ENCODE measurements around the gene SDE2.

Gene SDE2

GRCh38 chr1:225958041-225958440 lies 41.1 kb downstream of the SDE2 start:
- in situ Hi-C loops (cut with HindIII; ENCODE audit: low sequenced_read_pairs) = no loop called here
- TF ChIP-seq CTCF (IDR thresholded peaks at IDR 0.05; ENCODE audit: low read depth, low read length) = no peak
- DNase-seq (ENCODE audit: low read depth, low spot score) = no peak
- no peak overlapping the region for H3K4me3 ChIP-seq (ENCODE audit: low read depth, low read length)

- in situ Hi-C loops (cut with HindIII; ENCODE audit: low sequenced_read_pairs) = no loop called here
- TF ChIP-seq CTCF (IDR thresholded peaks at IDR 0.05; ENCODE audit: low read depth, low read length) = no peak
- no peak overlapping the region for H3K4me3 ChIP-seq (ENCODE audit: low read depth, low read length)
- DNase-seq (ENCODE audit: low read depth, low spot score) = no peak
Observed at GRCh38 chr1:225954753-225955152, 44.4 kb downstream of the SDE2 start.

- H3K4me3 ChIP-seq (ENCODE audit: low read depth, low read length) = no peak overlapping the region
- no peak for DNase-seq (ENCODE audit: low read depth, low spot score)
- in situ Hi-C loops (cut with HindIII; ENCODE audit: low sequenced_read_pairs) = no loop called here
- TF ChIP-seq CTCF (IDR thresholded peaks at IDR 0.05; ENCODE audit: low read depth, low read length) = no peak
Observed at GRCh38 chr1:225953315-225953714, 45.8 kb downstream of the SDE2 start.

- no peak overlapping the region for H3K4me3 ChIP-seq (ENCODE audit: low read depth, low read length)
- TF ChIP-seq CTCF (IDR thresholded peaks at IDR 0.05; ENCODE audit: low read depth, low read length) = no peak
- no peak for DNase-seq (ENCODE audit: low read depth, low spot score)
- in situ Hi-C loops (cut with HindIII; ENCODE audit: low sequenced_read_pairs) = no loop called here
Observed at GRCh38 chr1:225950905-225951497, 48.1 kb downstream of the SDE2 start.

GRCh38 chr1:225949041-225949440 lies 50.1 kb downstream of the SDE2 start:
- in situ Hi-C loops (cut with HindIII; ENCODE audit: low sequenced_read_pairs) = no loop called here
- TF ChIP-seq CTCF (IDR thresholded peaks at IDR 0.05; ENCODE audit: low read depth, low read length) = no peak
- no peak overlapping the region for H3K4me3 ChIP-seq (ENCODE audit: low read depth, low read length)
- no peak for DNase-seq (ENCODE audit: low read depth, low spot score)

- TF ChIP-seq CTCF (IDR thresholded peaks at IDR 0.05; ENCODE audit: low read depth, low read length) = no peak
Observed at GRCh38 chr1:225946803-225947202, 52.3 kb downstream of the SDE2 start.

More at GRCh38 chr1:225946803-225947202, 52.3 kb downstream of the SDE2 start:
- no peak for DNase-seq (ENCODE audit: low read depth, low spot score)
- in situ Hi-C loops (cut with HindIII; ENCODE audit: low sequenced_read_pairs) = no loop called here
- H3K4me3 ChIP-seq (ENCODE audit: low read depth, low read length) = no peak overlapping the region

All from astrocyte of the spinal cord (primary cell).